Mononuclear cell (primary cell): ENCODE results near the gene NACC2. TPM values are rescaled to one million over a fixed set of nuclear protein-coding genes. Genes with fewer than 3 reads are reported as not detected.

Experiments
- H3K27me3 ChIP-seq: 2 replicates; pipeline ENCODE4 v1.6.0; 2011; ENCODE audit warnings: low read length, control low read depth; ENCODE audit not compliant: insufficient read depth
- H3K4me1 ChIP-seq: 2 replicates; pipeline ENCODE4 v1.5.1; 2011; ENCODE audit warnings: mild to moderate bottlenecking, low read length, control low read depth; ENCODE audit not compliant: insufficient read depth
- H3K4me3 ChIP-seq: 2 replicates; pipeline ENCODE4 v1.5.1; 2011; ENCODE audit warnings: mild to moderate bottlenecking, low read length, moderate library complexity
- H3K9me3 ChIP-seq: 2 replicates; pipeline ENCODE4 v1.5.1; 2011; ENCODE audit warnings: low read depth, mild to moderate bottlenecking, control low read depth, low read length
- total RNA-seq: library from RNA; depleted of rRNA; stranded (reverse); fragments of >200 nt; gene quantifications from one replicate; pipeline ENCODE4 v1.2.3, GENCODE V29; 2012

NACC2 gene
- total RNA-seq, 1 donor: 9.2 TPM

GRCh38 chr9:135988493-135988892 is 106.6 kb downstream of the NACC2 start:
- Histone ChIP-seq H3K9me3 (no peaks in the 10 kb centered on the region), H3K4me1 (peaks cover 40% of the 10 kb centered on the region), H3K27me3 (no peaks in the 10 kb centered on the region), H3K4me3 (no peak overlapping the region)

GRCh38 chr9:135987838-135988404 is 107.2 kb downstream of the NACC2 start:
- H3K27me3 ChIP-seq: no peaks in the 10 kb centered on the region
- H3K4me3 ChIP-seq: no peak overlapping the region
- no peaks in the 10 kb centered on the region for H3K9me3 ChIP-seq
- H3K4me1 ChIP-seq: peaks cover 34% of the 10 kb centered on the region

- Histone ChIP-seq H3K9me3 (no peaks in the 10 kb centered on the region), H3K27me3 (no peaks in the 10 kb centered on the region), H3K4me1 (peaks cover 21% of the 10 kb centered on the region), H3K4me3 (no peak overlapping the region)
Measured at GRCh38 chr9:135986605-135987004, 108.5 kb downstream of the NACC2 start.

- no peak overlapping the region for H3K4me3 ChIP-seq
- H3K27me3 ChIP-seq: no peaks in the 10 kb centered on the region
- peaks cover 14% of the 10 kb centered on the region for H3K4me1 ChIP-seq
Measured at GRCh38 chr9:135985889-135986288, 109.2 kb downstream of the NACC2 start.

GRCh38 chr9:135985459-135985774 is 109.7 kb downstream of the NACC2 start:
- Histone ChIP-seq H3K27me3 (no peaks in the 10 kb centered on the region), H3K4me1 (peaks cover 12% of the 10 kb centered on the region)

More at GRCh38 chr9:135985889-135986288, 109.2 kb downstream of the NACC2 start:
- H3K9me3 ChIP-seq: no peaks in the 10 kb centered on the region

GRCh38 chr9:135984072-135984710 is 110.9 kb downstream of the NACC2 start:
- Histone ChIP-seq H3K9me3 (no peaks in the 10 kb centered on the region), H3K4me1 (peaks cover 6% of the 10 kb centered on the region), H3K27me3 (no peaks in the 10 kb centered on the region), H3K4me3 (no peak overlapping the region)

More at GRCh38 chr9:135985459-135985774, 109.7 kb downstream of the NACC2 start:
- Histone ChIP-seq H3K9me3 (no peaks in the 10 kb centered on the region), H3K4me3 (no peak overlapping the region)

- H3K27me3 ChIP-seq: peaks cover 3% of the 10 kb centered on the region
- H3K9me3 ChIP-seq: no peaks in the 10 kb centered on the region
- no peak overlapping the region for H3K4me3 ChIP-seq
- H3K4me1 ChIP-seq: peaks cover 13% of the 10 kb centered on the region
Measured at GRCh38 chr9:135983208-135984071, 111.6 kb downstream of the NACC2 start.

GRCh38 chr9:135982499-135983207 is 112.4 kb downstream of the NACC2 start:
- Histone ChIP-seq H3K9me3 (no peaks in the 10 kb centered on the region), H3K27me3 (peaks cover 3% of the 10 kb centered on the region), H3K4me1 (peaks cover 13% of the 10 kb centered on the region), H3K4me3 (no peak overlapping the region)

GRCh38 chr9:135980926-135981630 is 114.0 kb downstream of the NACC2 start:
- Histone ChIP-seq H3K27me3 (peaks cover 3% of the 10 kb centered on the region), H3K4me3 (no peak overlapping the region), H3K9me3 (no peaks in the 10 kb centered on the region), H3K4me1 (peaks cover 13% of the 10 kb centered on the region)

GRCh38 chr9:135979547-135980166 is 115.4 kb downstream of the NACC2 start:
- no peaks in the 10 kb centered on the region for H3K9me3 ChIP-seq
- H3K4me1 ChIP-seq: peaks cover 13% of the 10 kb centered on the region
- H3K27me3 ChIP-seq: peaks cover 3% of the 10 kb centered on the region
- no peak overlapping the region for H3K4me3 ChIP-seq

GRCh38 chr9:135978642-135979546 is 116.2 kb downstream of the NACC2 start:
- H3K4me1 ChIP-seq: peaks cover 17% of the 10 kb centered on the region
- no peak overlapping the region for H3K4me3 ChIP-seq
- no peaks in the 10 kb centered on the region for H3K9me3 ChIP-seq
- peaks cover 3% of the 10 kb centered on the region for H3K27me3 ChIP-seq

GRCh38 chr9:135976944-135977343 is 118.1 kb downstream of the NACC2 start:
- Histone ChIP-seq H3K9me3 (no peaks in the 10 kb centered on the region), H3K4me3 (no peak overlapping the region), H3K27me3 (peaks cover 3% of the 10 kb centered on the region), H3K4me1 (peaks cover 27% of the 10 kb centered on the region)

- peaks cover 3% of the 10 kb centered on the region for H3K27me3 ChIP-seq
- no peaks in the 10 kb centered on the region for H3K9me3 ChIP-seq
- no peak overlapping the region for H3K4me3 ChIP-seq
- peaks cover 27% of the 10 kb centered on the region for H3K4me1 ChIP-seq
Measured at GRCh38 chr9:135976531-135976930, 118.6 kb downstream of the NACC2 start.
